NCI-H446 treated with DMSO at 0.1 percent for 48 hours (cell line): ENCODE results near the gene DNAJC30.
A peak's percentile ranks its signal among the peaks of the same experiment; 100 is the strongest.
"Not testable (repeated sequence)": the region's sequence is repeated elsewhere in the genome, so short reads cannot be mapped to it uniquely, and the experiment has no call there.

ENCODE experiments used
- DNase-seq: peaks from one replicate; lab custom pipeline; 2025; lab: John Stamatoyannopoulos, UW

Gene DNAJC30

GRCh38 chr7:73680501-73680900 is 2.8 kb downstream of the DNAJC30 start:
- no peak for DNase-seq

GRCh38 chr7:73679709-73680108 is 3.5 kb downstream of the DNAJC30 start:
- DNase-seq = no peak

- no peak for DNase-seq
Measured at GRCh38 chr7:73678862-73679261, 4.4 kb downstream of the DNAJC30 start.

GRCh38 chr7:73676062-73676461 is 7.2 kb downstream of the DNAJC30 start:
- DNase-seq = not testable (repeated sequence)

GRCh38 chr7:73674468-73675124 is 8.7 kb downstream of the DNAJC30 start:
- DNase-seq = no peak

- DNase-seq = no peak
Measured at GRCh38 chr7:73671857-73672445, 11.3 kb downstream of the DNAJC30 start.

- no peak for DNase-seq
Measured at GRCh38 chr7:73671322-73671661, 12.0 kb downstream of the DNAJC30 start.

GRCh38 chr7:73669858-73670385 is 13.3 kb downstream of the DNAJC30 start:
- no peak for DNase-seq

- DNase-seq = no peak
Measured at GRCh38 chr7:73669288-73669701, 14.0 kb downstream of the DNAJC30 start.

GRCh38 chr7:73668886-73669230 is 14.4 kb downstream of the DNAJC30 start:
- DNase-seq = no peak

- DNase-seq = no peak
Measured at GRCh38 chr7:73668103-73668885, 15.0 kb downstream of the DNAJC30 start.

- peak; percentile 5 for DNase-seq
Measured at GRCh38 chr7:73667344-73668102, 15.7 kb downstream of the DNAJC30 start, which contains the start of gene VPS37D. Gene VPS37D, plus strand, starts transcription at chr7:73667831. Its CDS starts 128 bp downstream, at chr7:73667959.

- no peak for DNase-seq
Measured at GRCh38 chr7:73663033-73663432, 20.2 kb downstream of the DNAJC30 start.

- not testable (repeated sequence) for DNase-seq
Measured at GRCh38 chr7:73660594-73660993, 22.7 kb downstream of the DNAJC30 start.

GRCh38 chr7:73659983-73660382 is 23.3 kb downstream of the DNAJC30 start:
- DNase-seq = no peak

GRCh38 chr7:73655309-73655708 is 27.9 kb downstream of the DNAJC30 start:
- DNase-seq = not testable (repeated sequence)

GRCh38 chr7:73652541-73652949 is 30.7 kb downstream of the DNAJC30 start:
- DNase-seq = no peak

GRCh38 chr7:73650524-73650923 is 32.7 kb downstream of the DNAJC30 start:
- DNase-seq = no peak

- DNase-seq = no peak
Measured at GRCh38 chr7:73649576-73649975, 33.7 kb downstream of the DNAJC30 start.

- DNase-seq = no peak
Measured at GRCh38 chr7:73648593-73649332, 34.5 kb downstream of the DNAJC30 start.
